H9 (cell line): ENCODE results near the gene FAM53B. TPM values are rescaled to one million over a fixed set of nuclear protein-coding genes. Genes with fewer than 3 reads are reported as not detected.
A peak's percentile ranks its signal among the peaks of the same experiment; 100 is the strongest.

Experiments used
- DNase-seq: peaks from one replicate; pipeline ENCODE4 v3.0.0-alpha.2; 2017
- H2AFZ ChIP-seq: one replicate; pipeline ENCODE4 v1.6.1; 2013; ENCODE audit warnings: mild to moderate bottlenecking, low read length, control low read depth, moderate library complexity
- H2AK5ac ChIP-seq: 2 replicates; pipeline ENCODE4 v1.6.1; 2013; ENCODE audit warnings: low read length, control low read depth, mixed read lengths; ENCODE audit not compliant: insufficient read length
- H2BK120ac ChIP-seq: one replicate; pipeline ENCODE4 v1.6.1; 2013; ENCODE audit warnings: low read depth, mild to moderate bottlenecking, low read length, control low read depth, inconsistent platforms; ENCODE audit not compliant: poor library complexity, severe bottlenecking
- H2BK12ac ChIP-seq: 2 replicates; pipeline ENCODE4 v1.6.1; 2013; ENCODE audit warnings: low read length, control low read depth, mixed read lengths, low read depth; ENCODE audit not compliant: insufficient read length
- H2BK15ac ChIP-seq: 2 replicates; pipeline ENCODE4 v1.6.1; 2013; ENCODE audit warnings: low read depth, low read length, control low read depth
- H2BK20ac ChIP-seq: one replicate; pipeline ENCODE4 v1.6.1; 2013; ENCODE audit warnings: low read depth, mild to moderate bottlenecking, low read length, control low read depth, inconsistent platforms; ENCODE audit not compliant: poor library complexity, severe bottlenecking
- H2BK5ac ChIP-seq: 2 replicates; pipeline ENCODE4 v1.6.1; 2013; ENCODE audit warnings: low read length, control low read depth, mixed read lengths; ENCODE audit not compliant: insufficient read length
- H3K14ac ChIP-seq: 2 replicates; pipeline ENCODE4 v1.6.1; 2013; ENCODE audit warnings: low read length, control low read depth; ENCODE audit not compliant: insufficient read depth
- H3K18ac ChIP-seq: 2 replicates; pipeline ENCODE4 v1.6.1; 2013; ENCODE audit warnings: low read depth, mild to moderate bottlenecking, mixed read lengths, low read length, control low read depth; ENCODE audit not compliant: insufficient read length
- H3K23ac ChIP-seq: 2 replicates; pipeline ENCODE4 v1.6.1; 2013; ENCODE audit warnings: low read length, control low read depth, mixed read lengths, low read depth; ENCODE audit not compliant: insufficient read length
- H3K23me2 ChIP-seq: 2 replicates; pipeline ENCODE4 v1.6.1; 2013; ENCODE audit warnings: low read depth, mild to moderate bottlenecking, mixed read lengths, low read length, control low read depth; ENCODE audit not compliant: insufficient read length, poor library complexity, severe bottlenecking
- H3K27ac ChIP-seq: 2 replicates; pipeline ENCODE4 v1.5.1; 2013; ENCODE audit warnings: low read length, control low read depth, mixed read lengths, low read depth; ENCODE audit not compliant: insufficient read length
- H3K27me3 ChIP-seq: 2 replicates; pipeline ENCODE4 v1.6.1; 2013; ENCODE audit warnings: low read length, control low read depth, inconsistent platforms; ENCODE audit not compliant: insufficient read depth
- H3K4ac ChIP-seq: 2 replicates; pipeline ENCODE4 v1.6.1; 2013; ENCODE audit warnings: low read depth, mild to moderate bottlenecking, control low read depth, inconsistent platforms, low read length, moderate library complexity
- H3K4me1 ChIP-seq: 2 replicates; pipeline ENCODE4 v1.6.1; 2013; ENCODE audit warnings: low read length, control low read depth, inconsistent platforms; ENCODE audit not compliant: insufficient read depth
- H3K4me2 ChIP-seq: 2 replicates; pipeline ENCODE4 v1.6.1; 2013; ENCODE audit warnings: low read length, control low read depth, mixed read lengths; ENCODE audit not compliant: insufficient read length, insufficient read depth
- H3K56ac ChIP-seq: 2 replicates; pipeline ENCODE4 v1.6.1; 2013; ENCODE audit warnings: low read depth, mild to moderate bottlenecking, mixed read lengths, low read length, control low read depth; ENCODE audit not compliant: insufficient read length
- H3K79me1 ChIP-seq: 2 replicates; pipeline ENCODE4 v1.6.1; 2013; ENCODE audit warnings: low read depth, mild to moderate bottlenecking, moderate library complexity, low read length, control low read depth, inconsistent platforms; ENCODE audit not compliant: insufficient read depth, poor library complexity, severe bottlenecking
- H3K79me2 ChIP-seq: 2 replicates; pipeline ENCODE4 v1.6.1; 2013; ENCODE audit warnings: low read length, control low read depth, inconsistent platforms; ENCODE audit not compliant: insufficient read depth
- H3K9ac ChIP-seq: 2 replicates; pipeline ENCODE4 v1.6.1; 2013; ENCODE audit warnings: low read length, control low read depth, mixed read lengths; ENCODE audit not compliant: insufficient read length; ENCODE audit errors: extremely low read depth
- H3K9me3 ChIP-seq: one replicate; pipeline ENCODE4 v1.6.1; 2013; ENCODE audit warnings: low read depth, low read length, inconsistent platforms; ENCODE audit not compliant: control insufficient read depth
- H3T11ph ChIP-seq: one replicate; pipeline ENCODE4 v1.6.1; 2013; ENCODE audit warnings: mild to moderate bottlenecking, low read length, control low read depth, inconsistent platforms
- H4K20me1 ChIP-seq: one replicate; pipeline ENCODE4 v1.6.1; 2013; ENCODE audit not compliant: control insufficient read depth, insufficient read length, insufficient read depth
- H4K5ac ChIP-seq: 2 replicates; pipeline ENCODE4 v1.6.1; 2013; ENCODE audit warnings: low read depth, mild to moderate bottlenecking, mixed read lengths, low read length, control low read depth; ENCODE audit not compliant: insufficient read length
- H4K8ac ChIP-seq: replicated peaks from 2 replicates; pipeline ENCODE4 v1.6.1; 2013; ENCODE audit warnings: low read length, control low read depth, mixed read lengths, low read depth; ENCODE audit not compliant: insufficient read length
- H4K91ac ChIP-seq: 2 replicates; pipeline ENCODE4 v1.6.1; 2013; ENCODE audit warnings: low read depth, mild to moderate bottlenecking, moderate library complexity, mixed read lengths, low read length, control low read depth; ENCODE audit not compliant: insufficient read length
- H3K27ac Mint-ChIP-seq, 3 experiments: 2 replicates in 2 of 3; 3 replicates in 1 of 3; pipeline ENCODE4 v1.8.0; 2020 to 2021; ENCODE audit warnings: mixed read lengths in 3 of 3, mild to moderate bottlenecking in 1 of 3, moderate library complexity in 1 of 3
- H3K27me3 Mint-ChIP-seq: 2 replicates; pipeline ENCODE4 v1.8.0; 2021; ENCODE audit warnings: low read depth, mild to moderate bottlenecking, moderate library complexity, mixed read lengths
- H3K36me3 Mint-ChIP-seq, 3 experiments: 2 replicates in 2 of 3; 3 replicates in 1 of 3; pipeline ENCODE4 v1.8.0; 2020 to 2021; ENCODE audit warnings: low read depth in 3 of 3, mixed read lengths in 3 of 3; ENCODE audit not compliant: insufficient read depth in 1 of 3
- H3K4me1 Mint-ChIP-seq, 2 experiments: 2 replicates each; pipeline ENCODE4 v1.8.0; 2020; ENCODE audit warnings: mixed read lengths in 2 of 2
- H3K4me3 Mint-ChIP-seq, 2 experiments: 2 replicates in 1 of 2; 3 replicates in 1 of 2; pipeline ENCODE4 v1.8.0; 2020 to 2021; ENCODE audit warnings: mild to moderate bottlenecking in 2 of 2, mixed read lengths in 2 of 2, moderate library complexity in 1 of 2
- H3K9me3 Mint-ChIP-seq, 2 experiments: 2 replicates in 1 of 2; 3 replicates in 1 of 2; pipeline ENCODE4 v1.8.0; 2020; ENCODE audit warnings: mild to moderate bottlenecking in 2 of 2, mixed read lengths in 2 of 2, moderate library complexity in 1 of 2
- CTCF ChIP-seq: fragments of 200-600 bp; sonication (generic); conservative IDR thresholded peaks from 3 replicates; pipeline ENCODE4 v1.8.0; 2021; ENCODE audit warnings: antibody characterized with exemption, mild to moderate bottlenecking
- WGBS: extraction: QIAGEN DNeasy Blood & Tissue Kit; methylation state at CpG from one replicate; pipeline ENCODE4 v1.1.7; 2013; ENCODE audit warnings: missing lambda C conversion rate, low lambda C conversion rate, mixed read lengths; ENCODE audit not compliant: insufficient read length; ENCODE audit errors: extremely low coverage; 5-methylcytosine and 5-hydroxymethylcytosine counted together
- total RNA-seq: library from RNA; stranded (reverse); gene quantifications from 2 replicates; pipeline ENCODE4 v1.2.1, GENCODE V29; 2021

FAM53B gene
- total RNA-seq, 1 experiment from 2014 or later = 11.5 TPM

- Mint-ChIP-seq H3K4me3 (no peak overlapping the region), H3K36me3 (no peaks in the 10 kb centered on the region; a peak in 1 of 7 replicates), H3K9me3 (no peaks in the 10 kb centered on the region), H3K27ac (peak overlapping the region in 2 of 3 experiments; percentile 28 to 39; a peak in 3 of 7 replicates), H3K4me1 (peaks cover 20 to 38% of the 10 kb centered on the region in 2 experiments), H3K27me3 (no peaks in the 10 kb centered on the region)
- H3K56ac ChIP-seq = no peak overlapping the region
- H3K79me1 ChIP-seq = no peaks in the 10 kb centered on the region
- no peak overlapping the region for H2BK15ac ChIP-seq
- no peak overlapping the region for H3K18ac ChIP-seq
- no peaks in the 10 kb centered on the region for H3K4me1 ChIP-seq
- no peak overlapping the region for H3T11ph ChIP-seq
- DNase-seq = no peak
- no peak overlapping the region for H2BK20ac ChIP-seq
- no peak overlapping the region for H3K23ac ChIP-seq
- no peak overlapping the region for H4K5ac ChIP-seq
- no peaks in the 10 kb centered on the region for H3K9me3 ChIP-seq
- TF ChIP-seq CTCF = no peak
- H3K4ac ChIP-seq = no peak overlapping the region
- no peak overlapping the region for H4K91ac ChIP-seq
- no peak overlapping the region for H2AK5ac ChIP-seq
- H2BK5ac ChIP-seq = no peak overlapping the region
- H4K8ac ChIP-seq = no peak overlapping the region
- H3K79me2 ChIP-seq = no peaks in the 10 kb centered on the region
- no peaks in the 10 kb centered on the region for H3K27me3 ChIP-seq
- H2AFZ ChIP-seq = no peak overlapping the region
- no peak overlapping the region for H2BK120ac ChIP-seq
- no peak overlapping the region for H3K9ac ChIP-seq
- no peaks in the 10 kb centered on the region for H4K20me1 ChIP-seq
- H3K4me2 ChIP-seq = no peak overlapping the region
- no peak overlapping the region for H2BK12ac ChIP-seq
- H3K14ac ChIP-seq = no peak overlapping the region; the same call in 1 of the 2 replicates
- no CpG with 5 or more reads among the region's 23 CpGs for WGBS
- H3K27ac ChIP-seq = no peak overlapping the region
- no peaks in the 10 kb centered on the region for H3K23me2 ChIP-seq
These were observed 74.1 kb downstream of the FAM53B start for GRCh38 chr10:124669824-124670654.
